Muscle layer of duodenum (tissue), 2 donors: ENCODE measurements around the gene NFIC.

Source experiments
- H3K27ac ChIP-seq: one replicate; pipeline ENCODE4 v1.7.0; 2013; ENCODE audit warnings: mild to moderate bottlenecking, low read length
- H3K27me3 ChIP-seq: one replicate; pipeline ENCODE4 v1.7.0; 2013; ENCODE audit warnings: low read depth, mild to moderate bottlenecking, control low read depth, low read length
- H3K36me3 ChIP-seq, 2 donors: one replicate each; pipeline ENCODE4 v1.7.0; 2013; ENCODE audit warnings: low read length in 2 of 2, control low read depth in 1 of 2, mild to moderate bottlenecking in 1 of 2; ENCODE audit not compliant: insufficient read depth in 2 of 2, control insufficient read depth in 1 of 2
- H3K4me1 ChIP-seq, 2 donors: one replicate each; pipeline ENCODE4 v1.7.0; 2013; ENCODE audit warnings: low read length in 2 of 2, mild to moderate bottlenecking in 2 of 2, control low read depth in 1 of 2, moderate library complexity in 1 of 2; ENCODE audit not compliant: insufficient read depth in 2 of 2, control insufficient read depth in 1 of 2
- H3K4me3 ChIP-seq, 2 donors: one replicate each; pipeline ENCODE4 v1.7.0; 2013; ENCODE audit warnings: low read length in 2 of 2, low read depth in 1 of 2, mild to moderate bottlenecking in 1 of 2
- H3K9me3 ChIP-seq, 2 donors: one replicate each; pipeline ENCODE4 v1.7.0; 2013; ENCODE audit warnings: low read length in 2 of 2, control low read depth in 1 of 2, mild to moderate bottlenecking in 1 of 2; ENCODE audit not compliant: control insufficient read depth in 1 of 2
- donor health status: healthy.

The NFIC gene

DNA sequence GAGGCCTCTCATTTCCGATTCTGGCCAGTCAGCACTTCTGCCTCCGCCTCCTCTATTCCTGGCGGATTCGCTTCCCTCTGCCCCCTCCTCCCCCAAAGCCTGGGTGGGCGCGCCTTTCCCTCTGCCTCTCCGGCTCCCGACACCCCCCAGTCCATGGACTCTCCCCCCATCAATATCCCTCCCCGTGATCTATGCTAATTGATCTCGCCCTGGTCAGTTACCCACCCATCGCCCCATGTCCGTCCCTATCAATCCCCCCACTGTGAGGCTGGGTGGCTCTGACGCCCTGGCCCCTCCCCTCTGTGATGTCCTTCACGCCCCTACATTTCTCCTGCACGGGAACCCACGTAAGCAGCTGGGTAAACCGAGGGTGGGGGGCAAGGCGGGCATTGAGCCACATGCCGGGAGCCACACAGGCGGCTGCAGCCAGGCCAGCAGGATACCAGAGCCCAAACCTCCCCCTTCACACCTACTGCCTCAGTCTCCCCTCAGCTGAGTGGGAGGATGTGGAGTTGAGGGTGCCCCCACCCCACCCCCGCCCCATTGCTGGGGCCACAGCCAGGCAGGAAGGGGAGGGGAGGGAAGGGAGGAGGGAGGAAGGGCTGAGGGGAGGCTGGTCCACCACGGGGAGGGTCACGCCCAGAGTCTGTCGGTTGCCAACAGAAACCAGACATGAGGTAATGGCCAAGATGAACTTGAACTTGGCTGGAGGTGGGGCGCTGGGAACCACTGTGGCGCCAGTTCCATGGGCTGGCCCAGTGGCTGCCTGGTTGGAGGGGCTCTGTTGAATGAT lies 92.9 kb downstream of the NFIC start:
- Histone ChIP-seq H3K9me3 (no peaks in the 10 kb centered on the region), H3K4me1 (peaks cover 4 to 48% of the 10 kb centered on the region in 2 donors), H3K27ac (peak overlapping the region; percentile 65), H3K36me3 (peaks cover 13 to 51% of the 10 kb centered on the region in 2 donors), H3K4me3 (peak overlapping the region in 1 of 2 donors; percentile 12), H3K27me3 (no peaks in the 10 kb centered on the region)

GRCh38 chr19:3459965-3460582 lies 93.7 kb downstream of the NFIC start:
- H3K36me3 ChIP-seq, result peaks cover 5 to 43% of the 10 kb centered on the region in 2 donors
- peak overlapping the region; percentile 36 for H3K27ac ChIP-seq

DNA sequence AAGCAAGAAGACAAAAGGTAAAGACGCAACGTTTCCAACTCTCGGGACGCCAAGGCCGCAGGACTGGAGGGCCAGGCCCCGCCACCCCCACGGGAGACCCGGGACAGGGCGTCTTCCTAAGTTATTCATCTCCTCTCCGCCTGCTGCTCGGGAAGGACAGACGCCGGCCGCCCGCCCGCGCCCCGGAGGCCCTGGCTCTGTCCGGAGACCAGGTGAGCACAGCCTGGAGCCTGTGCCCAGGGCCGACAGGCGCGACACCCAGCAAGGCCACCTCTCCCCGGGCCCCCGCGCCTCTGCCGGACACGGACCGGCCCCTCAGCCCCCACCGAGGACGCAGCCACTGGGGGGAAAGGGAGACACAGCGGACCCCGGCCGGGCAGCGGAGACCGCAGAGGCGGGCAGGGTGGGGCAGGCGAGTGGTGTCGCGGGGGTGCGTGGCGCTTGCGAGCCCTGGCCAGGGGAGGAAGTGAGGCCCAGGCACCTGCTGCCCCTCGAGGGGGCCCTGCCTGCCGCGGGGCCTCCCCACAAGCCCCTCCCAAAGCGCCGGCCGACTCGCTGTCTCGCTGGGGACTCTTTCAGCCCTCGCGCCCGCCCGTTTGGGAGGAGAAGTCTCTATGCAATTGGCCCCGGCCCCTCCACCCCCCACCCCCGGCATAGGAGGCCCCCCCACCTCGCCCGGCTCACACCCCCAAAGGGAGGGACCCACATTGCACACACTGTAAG lies 96.8 kb downstream of the NFIC start:
- H3K36me3 ChIP-seq, result peaks cover 0 to 19% of the 10 kb centered on the region in 2 donors
- H3K9me3 ChIP-seq, result no peaks in the 10 kb centered on the region
- no peak overlapping the region for H3K27ac ChIP-seq
- no peaks in the 10 kb centered on the region for H3K27me3 ChIP-seq
- H3K4me1 ChIP-seq, result peaks cover 4 to 39% of the 10 kb centered on the region in 2 donors
- no peak overlapping the region for H3K4me3 ChIP-seq

More at GRCh38 chr19:3459965-3460582, 93.7 kb downstream of the NFIC start:
- H3K4me1 ChIP-seq, result peaks cover 4 to 48% of the 10 kb centered on the region in 2 donors
- H3K4me3 ChIP-seq, result no peak overlapping the region
- H3K9me3 ChIP-seq, result no peaks in the 10 kb centered on the region
- no peaks in the 10 kb centered on the region for H3K27me3 ChIP-seq

- no peak overlapping the region for H3K4me3 ChIP-seq
- no peak overlapping the region for H3K27ac ChIP-seq
- H3K36me3 ChIP-seq, result peaks cover 0 to 19% of the 10 kb centered on the region in 2 donors
- H3K9me3 ChIP-seq, result no peaks in the 10 kb centered on the region
- no peaks in the 10 kb centered on the region for H3K27me3 ChIP-seq
- peaks cover 0 to 31% of the 10 kb centered on the region in 2 donors for H3K4me1 ChIP-seq
Measured at GRCh38 chr19:3463714-3464586, 97.6 kb downstream of the NFIC start.

- Histone ChIP-seq H3K27ac (no peak overlapping the region), H3K4me3 (no peak overlapping the region), H3K36me3 (peaks cover 0 to 18% of the 10 kb centered on the region in 2 donors), H3K27me3 (no peaks in the 10 kb centered on the region), H3K4me1 (peaks cover 0 to 24% of the 10 kb centered on the region in 2 donors), H3K9me3 (no peaks in the 10 kb centered on the region)
Measured at GRCh38 chr19:3464587-3465235, 98.3 kb downstream of the NFIC start.

- Histone ChIP-seq H3K36me3 (peaks cover 0 to 10% of the 10 kb centered on the region in 2 donors), H3K4me3 (no peak overlapping the region), H3K4me1 (peaks cover 0 to 18% of the 10 kb centered on the region in 2 donors), H3K27me3 (no peaks in the 10 kb centered on the region), H3K27ac (no peak overlapping the region), H3K9me3 (no peaks in the 10 kb centered on the region)
Measured at GRCh38 chr19:3465552-3465951, 99.2 kb downstream of the NFIC start.

DNA sequence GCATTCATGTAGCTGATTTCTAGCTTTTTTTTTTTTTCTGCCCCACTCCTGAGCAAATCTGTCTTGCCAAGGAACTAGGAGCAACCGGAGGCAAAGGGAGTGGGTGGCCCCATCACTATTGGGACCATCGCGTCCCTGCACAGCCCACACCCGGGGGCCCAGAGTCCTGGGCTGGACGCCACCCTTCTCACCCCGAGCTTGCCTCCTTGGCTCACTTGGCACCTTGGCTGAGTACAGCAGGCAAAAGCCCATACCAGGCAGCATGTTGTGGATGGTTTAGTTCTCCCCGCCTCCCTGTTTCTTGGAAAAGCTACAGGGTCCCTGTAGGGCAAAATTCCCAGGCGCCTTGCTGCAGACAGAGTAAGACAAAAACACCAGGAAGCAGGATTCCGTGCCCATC lies 100.3 kb downstream of the NFIC start:
- no peak overlapping the region for H3K27ac ChIP-seq
- H3K27me3 ChIP-seq, result no peaks in the 10 kb centered on the region
- no peaks in the 10 kb centered on the region for H3K9me3 ChIP-seq
- H3K36me3 ChIP-seq, result peaks cover 0 to 10% of the 10 kb centered on the region in 2 donors
- H3K4me1 ChIP-seq, result peaks cover 0 to 21% of the 10 kb centered on the region in 2 donors
- H3K4me3 ChIP-seq, result no peak overlapping the region

GRCh38 chr19:3467437-3468198 lies 101.2 kb downstream of the NFIC start:
- peaks cover 0 to 6% of the 10 kb centered on the region in 2 donors for H3K36me3 ChIP-seq
- no peak overlapping the region for H3K27ac ChIP-seq
- H3K27me3 ChIP-seq, result no peaks in the 10 kb centered on the region
- no peak overlapping the region for H3K4me3 ChIP-seq
- no peaks in the 10 kb centered on the region for H3K9me3 ChIP-seq
- peaks cover 0 to 30% of the 10 kb centered on the region in 2 donors for H3K4me1 ChIP-seq

DNA sequence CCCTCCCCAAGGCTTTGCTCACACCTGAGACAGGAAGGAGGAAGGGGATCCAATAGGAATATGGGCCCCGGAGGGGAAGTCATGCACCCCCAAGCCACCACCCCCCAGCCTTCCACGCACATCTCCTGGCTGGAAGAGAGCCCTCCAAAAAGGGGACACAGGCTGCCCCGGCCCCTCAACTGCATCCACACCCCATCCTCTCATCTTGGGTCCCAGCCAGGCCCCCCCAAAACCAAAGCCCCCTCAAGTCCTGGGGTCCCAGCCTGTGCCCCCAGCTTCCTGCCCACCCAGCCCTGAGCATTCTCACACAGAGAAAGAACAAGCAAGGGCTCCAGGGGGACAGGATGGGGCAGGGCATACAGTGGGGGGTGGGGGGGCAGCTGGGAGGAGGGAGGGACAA lies 101.8 kb downstream of the NFIC start:
- no peaks in the 10 kb centered on the region for H3K27me3 ChIP-seq
- peaks cover 0 to 30% of the 10 kb centered on the region in 2 donors for H3K4me1 ChIP-seq
- no peak overlapping the region for H3K4me3 ChIP-seq
- H3K27ac ChIP-seq, result no peak overlapping the region
- no peaks in the 10 kb centered on the region for H3K9me3 ChIP-seq
- H3K36me3 ChIP-seq, result peaks cover 0 to under 1% of the 10 kb centered on the region in 2 donors
